SK-N-SH (cell line): ENCODE measurements around the gene RSAD2. TPM values are rescaled to one million over a fixed set of nuclear protein-coding genes. Genes with fewer than 3 reads are reported as not detected.

Experiments
- CTCF ChIA-PET: fragments of 300-600, 350-600 bp; formaldehyde crosslinking; extraction: SDS; loops from one replicate; lab custom pipeline; 2021; lab: Yijun Ruan, JAX
- POLR2A ChIA-PET: fragments of 350-600 bp; sonication (Branson Sonifier 250); formaldehyde crosslinking; extraction: SDS; loops from one replicate; lab custom pipeline; 2020; ENCODE audit warnings: antibody characterized with exemption, inconsistent platforms; lab: Yijun Ruan, JAX
- DNase-seq: peaks from one replicate; pipeline ENCODE4 v3.0.0; 2012
- H2AFZ ChIP-seq: fragments of 200-600 bp; sonication (generic); 2 replicates; pipeline ENCODE4 v1.8.1; 2016; ENCODE audit warnings: antibody characterized with exemption, mild to moderate bottlenecking, low read depth
- H3F3A ChIP-seq: fragments of 200-600 bp; sonication (generic); replicated peaks from 2 replicates; pipeline ENCODE3; 2016; ENCODE audit warnings: antibody characterized with exemption, mild to moderate bottlenecking; ENCODE audit not compliant: insufficient read depth
- H3K27ac ChIP-seq, 2 experiments: fragments of 200-500 bp in 1 of 2; fragments of 200-600 bp in 1 of 2; sonication (Bioruptor generic) in 1 of 2; sonication (generic), shearing (Covaris generic) in 1 of 2; 2 replicates each; pipeline versions ENCODE4 v1.5.1 to v1.6.1; 2014 to 2016; ENCODE audit warnings: low read depth in 2 of 2, inconsistent platforms in 1 of 2, low read length in 1 of 2, mild to moderate bottlenecking in 1 of 2, mixed read lengths in 1 of 2
- H3K27me3 ChIP-seq: fragments of 200-600 bp; sonication (generic), shearing (Covaris generic); 2 replicates; pipeline ENCODE4 v1.6.1; 2016; ENCODE audit warnings: mixed run types; ENCODE audit not compliant: insufficient read depth
- H3K36me3 ChIP-seq, 2 experiments: fragments of 200-500 bp in 1 of 2; fragments of 200-600 bp in 1 of 2; sonication (Bioruptor generic) in 1 of 2; sonication (generic) in 1 of 2; replicated peaks in 1 of 2; 2 replicates each; pipeline versions ENCODE3 to v1.5.1; 2014 to 2016; ENCODE audit warnings: low read length in 1 of 2, mild to moderate bottlenecking in 1 of 2; ENCODE audit not compliant: insufficient read depth in 2 of 2, control insufficient read depth in 1 of 2
- H3K4me1 ChIP-seq, 2 experiments: fragments of 200-500 bp in 1 of 2; fragments of 200-600 bp in 1 of 2; sonication (Bioruptor generic) in 1 of 2; sonication (generic), shearing (Covaris generic) in 1 of 2; 2 replicates each; pipeline versions ENCODE4 v1.5.1 to v1.6.1; 2014 to 2016; ENCODE audit warnings: low read depth in 1 of 2, low read length in 1 of 2, mixed run types in 1 of 2; ENCODE audit not compliant: insufficient read depth in 2 of 2, control insufficient read depth in 1 of 2
- H3K4me2 ChIP-seq: fragments of 200-600 bp; sonication (generic), shearing (Covaris generic); 2 replicates; pipeline ENCODE4 v1.6.1; 2017; ENCODE audit warnings: mixed run types
- H3K4me3 ChIP-seq, 2 experiments: fragments of 200-500 bp in 1 of 2; fragments of 200-600 bp in 1 of 2; sonication (Bioruptor generic) in 1 of 2; sonication (generic), shearing (Covaris generic) in 1 of 2; 2 replicates each; pipeline versions ENCODE4 v1.5.1 to v1.8.1; 2014 to 2016; ENCODE audit warnings: low read depth in 2 of 2, inconsistent platforms in 1 of 2, low read length in 1 of 2, mild to moderate bottlenecking in 1 of 2, mixed read lengths in 1 of 2, moderate library complexity in 1 of 2
- H3K79me2 ChIP-seq: fragments of 200-600 bp; sonication (generic); 2 replicates; pipeline ENCODE4 v1.8.1; 2017; ENCODE audit warnings: mild to moderate bottlenecking; ENCODE audit not compliant: insufficient read depth
- H3K9ac ChIP-seq: fragments of 200-600 bp; sonication (generic); 2 replicates; pipeline ENCODE4 v1.6.1; 2017; ENCODE audit warnings: mixed run types
- H3K9me2 ChIP-seq: fragments of 200-600 bp; sonication (generic); 2 replicates; pipeline ENCODE4 v1.6.1; 2017; ENCODE audit warnings: mixed run types
- H3K9me3 ChIP-seq: fragments of 200-600 bp; sonication (generic); 2 replicates; pipeline ENCODE4 v1.6.1; 2017; ENCODE audit warnings: mixed run types, mild to moderate bottlenecking, moderate library complexity
- H4K20me1 ChIP-seq: fragments of 200-600 bp; sonication (generic); 2 replicates; pipeline ENCODE4 v1.6.1; 2017; ENCODE audit warnings: mild to moderate bottlenecking, mixed run types; ENCODE audit not compliant: insufficient read depth
- CHD2 ChIP-seq: fragments of 150-350 bp; IDR thresholded peaks from 2 replicates; pipeline ENCODE4 v1.6.1; 2018; ENCODE audit warnings: low read length; ENCODE audit not compliant: partially characterized antibody
- EP300 ChIP-seq, 2 experiments: IDR thresholded peaks; 2 replicates each; pipeline versions ENCODE4 v1.4.0 to v1.6.1; 2012; ENCODE audit warnings: borderline replicate concordance in 1 of 2, low read depth in 1 of 2, low read length in 1 of 2
- FOXJ3 ChIP-seq: sonication (generic); formaldehyde crosslinking; IDR thresholded peaks from 2 replicates; pipeline ENCODE4 v1.5.1; 2020; ENCODE audit warnings: mild to moderate bottlenecking, missing genetic modification reagents
- FOXM1 ChIP-seq: IDR thresholded peaks from 2 replicates; pipeline ENCODE4 v1.4.0; 2012; ENCODE audit warnings: low read depth, mild to moderate bottlenecking
- GABPA ChIP-seq: IDR thresholded peaks from 2 replicates; pipeline ENCODE4 v1.4.0; 2012; ENCODE audit warnings: low read depth, mild to moderate bottlenecking
- GATA2 ChIP-seq: sonication (generic); formaldehyde crosslinking; IDR thresholded peaks from 2 replicates; pipeline ENCODE4 v1.5.0; 2020; ENCODE audit warnings: mild to moderate bottlenecking, missing genetic modification reagents
- MEF2A ChIP-seq: IDR thresholded peaks from 2 replicates; pipeline ENCODE4 v1.4.0; 2012; ENCODE audit warnings: low read depth, borderline replicate concordance
- MXI1 ChIP-seq: IDR thresholded peaks from 2 replicates; pipeline ENCODE4 v1.6.1; 2012; ENCODE audit warnings: mild to moderate bottlenecking, low read depth, low read length, improper control_type of control experiment
- POLR2AphosphoS5 ChIP-seq: IDR thresholded peaks from 2 replicates; pipeline ENCODE4 v1.6.1; 2012; ENCODE audit warnings: low read depth, low read length
- RAD21 ChIP-seq: IDR thresholded peaks from 2 replicates; pipeline ENCODE4 v1.6.1; 2012; ENCODE audit warnings: mild to moderate bottlenecking, low read length
- RCOR1 ChIP-seq: fragments of 150-350 bp; IDR thresholded peaks from 2 replicates; pipeline ENCODE4 v1.6.1; 2017; ENCODE audit warnings: antibody characterized with exemption, low read length
- REST ChIP-seq: IDR thresholded peaks from 2 replicates; pipeline ENCODE4 v1.6.1; 2012; ENCODE audit warnings: mild to moderate bottlenecking, low read depth, low read length, moderate library complexity
- SIN3A ChIP-seq: IDR thresholded peaks from 2 replicates; pipeline ENCODE4 v1.6.1; 2012; ENCODE audit warnings: low read depth, mild to moderate bottlenecking, low read length, moderate library complexity, borderline replicate concordance
- SMC3 ChIP-seq: IDR thresholded peaks from 2 replicates; pipeline ENCODE4 v1.6.1; 2012; ENCODE audit warnings: low read depth, low read length, improper control_type of control experiment
- TCF12 ChIP-seq: IDR thresholded peaks from 2 replicates; pipeline ENCODE4 v1.4.0; 2012
- USF1 ChIP-seq: IDR thresholded peaks from 2 replicates; pipeline ENCODE4 v1.4.0; 2012; ENCODE audit warnings: low read depth, borderline replicate concordance
- WGBS: methylation state at CpG from one replicate; pipeline ENCODE4 v1.1.6; 2017; ENCODE audit warnings: low lambda C conversion rate; 5-methylcytosine and 5-hydroxymethylcytosine counted together
- polyA plus RNA-seq, 3 experiments: library from polyadenylated mRNA; depleted of rRNA; stranded (reverse); fragments of >200 nt; gene quantifications; 2 replicates each; pipeline ENCODE4 v1.2.3, GENCODE V29; 2012
- TF ChIP-seq, protein P1 (sequence below): fragments of 150-350 bp; IDR thresholded peaks from 2 replicates; pipeline ENCODE4 v1.6.1; 2017; ENCODE audit warnings: antibody characterized with exemption, low read length, low read depth, borderline replicate concordance
- TF ChIP-seq, protein P2 (sequence below): IDR thresholded peaks from 2 replicates; pipeline ENCODE4 v1.4.0; 2012; ENCODE audit warnings: low read depth

Gene RSAD2
- polyA plus RNA-seq, 1 of the 3 experiments (the other 2 are of a cell fraction) = 0.35 TPM

- no peak for DNase-seq
- TF ChIP-seq RAD21 = no peak
- TF ChIP-seq CHD2 = no peak
- no peak for TF ChIP-seq GATA2 (CRISPR knock-in tag)
- no peak for TF ChIP-seq FOXM1
- TF ChIP-seq FOXJ3 (CRISPR knock-in tag) = no peak
- no peak for TF ChIP-seq TCF12
- no peak for TF ChIP-seq GABPA
- Histone ChIP-seq H4K20me1 (peaks cover 50% of the 10 kb centered on the region), H3K36me3 (peaks cover 0 to 4% of the 10 kb centered on the region in 2 experiments), H3K9ac (no peak overlapping the region), H3F3A (no peaks in the 10 kb centered on the region), H3K27ac (peak overlapping the region in 1 of 2 experiments; percentile 94; a peak in 2 of 4 replicates), H3K4me2 (no peak overlapping the region), H3K9me2 (no peaks in the 10 kb centered on the region), H3K4me3 (no peak overlapping the region), H3K27me3 (no peaks in the 10 kb centered on the region), H3K9me3 (no peaks in the 10 kb centered on the region), H3K4me1 (peaks cover 0 to 77% of the 10 kb centered on the region in 2 experiments; a peak in 2 of 4 replicates), H3K79me2 (peaks cover 75% of the 10 kb centered on the region), H2AFZ (no peak overlapping the region)
- ChIA-PET CTCF (interaction anchor here (0.9 to 25.9 kb wide), 2 partner anchors 40 to 89 kb away, joined by 3 to 437 read pairs; no protein-coding TSS in a partner anchor), POLR2A (interaction anchor here (2.1 kb wide), 1 partner anchor 12 kb away, joined by 5 read pairs; no protein-coding TSS in a partner anchor)
- WGBS = 95% methylated on average over 13 of the region's 14 CpGs
These were observed 48.6 kb downstream of the RSAD2 start for GRCh38 chr2:6926071-6926732.

- Histone ChIP-seq H3K36me3 (peaks cover 0 to 4% of the 10 kb centered on the region in 2 experiments), H3K4me1 (peaks cover 0 to 68% of the 10 kb centered on the region in 2 experiments; a peak in 2 of 4 replicates), H3K4me3 (no peak overlapping the region), H3K9me2 (no peaks in the 10 kb centered on the region), H2AFZ (no peak overlapping the region), H3K9ac (no peak overlapping the region), H3F3A (no peaks in the 10 kb centered on the region), H3K9me3 (no peaks in the 10 kb centered on the region), H4K20me1 (peaks cover 40% of the 10 kb centered on the region), H3K4me2 (no peak overlapping the region), H3K27ac (peak overlapping the region in 1 of 2 experiments; percentile 94; a peak in 3 of 4 replicates), H3K79me2 (peaks cover 74% of the 10 kb centered on the region), H3K27me3 (no peaks in the 10 kb centered on the region)
- DNase-seq = peak; percentile 85
- WGBS = 49% methylated on average over 3 of the region's 3 CpGs
- ChIA-PET POLR2A (interaction anchor here (1.1 to 2.1 kb wide), 2 partner anchors 11 to 66 kb away, joined by 5 read pairs; no protein-coding TSS in a partner anchor), CTCF (interaction anchor here (1.2 to 25.9 kb wide), 4 partner anchors 8 to 131 kb away, joined by 4 to 437 read pairs (median 15); no protein-coding TSS in a partner anchor)
- no peak for TF ChIP-seq REST
- 0 out of 2 replicates have a peak, but pooled peaks have one; percentile 21 for TF ChIP-seq SIN3A
- no peak for TF ChIP-seq POLR2AphosphoS5
- peak; percentile 97 for TF ChIP-seq MXI1
- no peak for TF ChIP-seq MEF2A
- TF ChIP-seq, protein P1, sequence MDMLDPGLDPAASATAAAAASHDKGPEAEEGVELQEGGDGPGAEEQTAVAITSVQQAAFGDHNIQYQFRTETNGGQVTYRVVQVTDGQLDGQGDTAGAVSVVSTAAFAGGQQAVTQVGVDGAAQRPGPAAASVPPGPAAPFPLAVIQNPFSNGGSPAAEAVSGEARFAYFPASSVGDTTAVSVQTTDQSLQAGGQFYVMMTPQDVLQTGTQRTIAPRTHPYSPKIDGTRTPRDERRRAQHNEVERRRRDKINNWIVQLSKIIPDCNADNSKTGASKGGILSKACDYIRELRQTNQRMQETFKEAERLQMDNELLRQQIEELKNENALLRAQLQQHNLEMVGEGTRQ = no peak
- peak; percentile 88 for TF ChIP-seq RCOR1
- TF ChIP-seq SMC3 = peak; percentile 6; the same call in 1 of the 2 replicates
- peak in 1 of 2 experiments; percentile 62; a peak in 1 of 4 replicates for TF ChIP-seq EP300 (IDR thresholded peaks at IDR 0.05; ENCODE audit: borderline replicate concordance in 1 of 2, low read depth in 1 of 2, low read length in 1 of 2)
- TF ChIP-seq, protein P2, sequence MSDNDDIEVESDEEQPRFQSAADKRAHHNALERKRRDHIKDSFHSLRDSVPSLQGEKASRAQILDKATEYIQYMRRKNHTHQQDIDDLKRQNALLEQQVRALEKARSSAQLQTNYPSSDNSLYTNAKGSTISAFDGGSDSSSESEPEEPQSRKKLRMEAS = peak; percentile 46; the same call in 1 of the 2 replicates
- TF ChIP-seq FOXJ3 (CRISPR knock-in tag) = no peak; the same call in 1 of the 2 replicates
- TF ChIP-seq USF1 = no peak
- TF ChIP-seq RAD21 = peak; percentile 13; the same call in 1 of the 2 replicates
- peak; percentile 94 for TF ChIP-seq GATA2 (CRISPR knock-in tag)
- peak; percentile 42 for TF ChIP-seq CHD2
These were observed 49.6 kb downstream of the RSAD2 start for GRCh38 chr2:6927186-6927585.
